Measurements from ENCODE around the gene SLC44A5.
"Not testable (repeated sequence)": the region's sequence is repeated elsewhere in the genome, so short reads cannot be mapped to it uniquely, and the experiment has no call there.

SLC44A5 gene

GRCh38 chr1:75611014-75611413 lies at the start of gene SLC44A5:
TSS of gene SLC44A5 (minus strand) at chr1:75611114. CDS start at chr1:75541447, 69,667 bp downstream.
- no peak for DNase-seq (ENCODE audit: low read depth in 2 of 2)

GRCh38 chr1:75655931-75656330 lies 45.0 kb upstream of the SLC44A5 start:
- DNase-seq (ENCODE audit: low read depth in 2 of 2) = no peak

GRCh38 chr1:75647183-75647582 lies 36.3 kb upstream of the SLC44A5 start:
- DNase-seq (ENCODE audit: low read depth in 2 of 2) = not testable (repeated sequence)

GRCh38 chr1:75645153-75645552 lies 34.2 kb upstream of the SLC44A5 start:
- not testable (repeated sequence) for DNase-seq (ENCODE audit: low read depth in 2 of 2)

- DNase-seq (ENCODE audit: low read depth in 2 of 2) = no peak
These were observed 32.5 kb upstream of the SLC44A5 start for GRCh38 chr1:75643460-75643859.

- no peak for DNase-seq (ENCODE audit: low read depth in 2 of 2)
These were observed 30.4 kb upstream of the SLC44A5 start for GRCh38 chr1:75641325-75641724.

GRCh38 chr1:75640137-75640536 lies 29.2 kb upstream of the SLC44A5 start:
- no peak for DNase-seq (ENCODE audit: low read depth in 2 of 2)

GRCh38 chr1:75632350-75632949 lies 21.5 kb upstream of the SLC44A5 start:
- DNase-seq (ENCODE audit: low read depth in 2 of 2) = no peak

- no peak for DNase-seq (ENCODE audit: low read depth in 2 of 2)
These were observed 20.1 kb upstream of the SLC44A5 start for GRCh38 chr1:75630998-75631397.

GRCh38 chr1:75630004-75630594 lies 19.2 kb upstream of the SLC44A5 start:
- DNase-seq (ENCODE audit: low read depth in 2 of 2) = no peak

GRCh38 chr1:75625795-75626194 lies 14.9 kb upstream of the SLC44A5 start:
- DNase-seq (ENCODE audit: low read depth in 2 of 2) = no peak

- DNase-seq (ENCODE audit: low read depth in 2 of 2) = no peak
These were observed 7.5 kb upstream of the SLC44A5 start for GRCh38 chr1:75618382-75618781.

- no peak for DNase-seq (ENCODE audit: low read depth in 2 of 2)
These were observed 5.8 kb upstream of the SLC44A5 start for GRCh38 chr1:75616436-75617433.

GRCh38 chr1:75615613-75616435 lies 4.9 kb upstream of the SLC44A5 start:
- DNase-seq (ENCODE audit: low read depth in 2 of 2) = no peak

- no peak for DNase-seq (ENCODE audit: low read depth in 2 of 2)
These were observed 3.5 kb upstream of the SLC44A5 start for GRCh38 chr1:75614399-75614756.

GRCh38 chr1:75613916-75614315 lies 3.0 kb upstream of the SLC44A5 start:
- no peak for DNase-seq (ENCODE audit: low read depth in 2 of 2)

GRCh38 chr1:75612976-75613375 lies 2.1 kb upstream of the SLC44A5 start:
- no peak for DNase-seq (ENCODE audit: low read depth in 2 of 2)

- DNase-seq (ENCODE audit: low read depth in 2 of 2) = no peak
These were observed 8.4 kb downstream of the SLC44A5 start for GRCh38 chr1:75602486-75602885.

- no peak for DNase-seq (ENCODE audit: low read depth in 2 of 2)
These were observed 10.1 kb downstream of the SLC44A5 start for GRCh38 chr1:75600781-75601180.

- no peak for DNase-seq (ENCODE audit: low read depth in 2 of 2)
These were observed 16.6 kb downstream of the SLC44A5 start for GRCh38 chr1:75594327-75594726.

- DNase-seq (ENCODE audit: low read depth in 2 of 2) = not testable (repeated sequence)
These were observed 17.5 kb downstream of the SLC44A5 start for GRCh38 chr1:75593457-75593856.

GRCh38 chr1:75589637-75590036 lies 21.3 kb downstream of the SLC44A5 start:
- no peak for DNase-seq (ENCODE audit: low read depth in 2 of 2)
